Measurements from ENCODE around the gene ESPNL.

ESPNL gene

DNA sequence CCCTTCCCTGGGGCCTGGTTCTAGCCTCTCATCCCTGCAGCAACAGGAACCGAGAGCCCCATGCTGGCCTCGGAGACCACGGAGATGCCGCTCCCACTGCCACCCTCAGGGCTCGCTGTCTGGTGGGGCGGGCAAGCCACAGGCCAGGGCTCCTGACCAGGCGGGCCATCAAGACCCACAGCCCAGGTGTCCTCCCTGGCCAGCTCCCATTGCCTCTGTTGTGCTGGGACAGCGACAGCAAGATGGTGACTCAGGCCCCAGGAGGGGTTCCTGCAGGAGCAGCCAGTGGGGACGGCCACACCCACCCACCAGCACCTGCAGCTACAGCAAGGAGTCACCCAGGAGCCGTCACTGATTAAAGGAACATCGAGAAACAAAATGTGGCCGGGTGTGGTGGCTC lies 45.7 kb downstream of the ESPNL start:
- no peaks in the 10 kb centered on the region for H3K9me3 Mint-ChIP-seq
- DNase-seq (no peak), ATAC-seq (no peak)
- no peak overlapping the region for H3K4me3 Mint-ChIP-seq
- peaks cover 18% of the 10 kb centered on the region for H3K4me1 Mint-ChIP-seq
- no peaks in the 10 kb centered on the region for H3K27me3 Mint-ChIP-seq
- no peak overlapping the region for H3K27ac Mint-ChIP-seq

DNA sequence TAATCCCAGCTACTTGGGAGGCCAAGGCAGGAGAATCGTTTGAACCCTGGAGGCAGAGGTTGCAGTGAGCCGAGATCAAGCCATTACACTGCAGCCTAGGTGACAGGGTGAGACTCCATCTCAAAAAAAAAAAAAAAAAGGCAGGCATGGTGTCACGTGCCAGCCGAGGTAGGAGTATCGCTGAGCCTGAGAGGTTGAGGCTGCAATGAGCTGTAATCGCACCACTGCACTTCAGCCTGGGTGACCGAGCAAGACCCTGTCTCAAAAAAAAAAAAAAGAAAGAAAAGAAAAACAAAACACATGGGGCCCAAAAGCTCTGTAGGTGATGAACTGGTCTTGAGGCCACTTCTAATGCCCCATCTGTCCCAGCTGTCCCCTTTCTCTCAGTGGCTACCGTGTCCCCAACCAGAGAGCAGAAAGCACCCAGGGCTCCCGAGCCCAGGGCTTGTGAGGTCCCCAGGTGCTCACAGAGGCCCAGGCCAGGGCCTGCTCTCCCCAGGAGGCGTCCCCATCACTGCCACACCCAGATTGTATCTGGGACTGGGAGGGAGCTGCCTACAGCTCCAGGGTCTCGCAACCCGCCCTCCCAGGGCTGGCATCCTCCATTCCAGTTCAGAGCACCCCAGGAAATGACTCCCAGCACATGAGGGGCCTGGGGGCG lies 46.9 kb downstream of the ESPNL start:
- Mint-ChIP-seq H3K4me3 (no peak overlapping the region), H3K4me1 (peaks cover 8% of the 10 kb centered on the region), H3K9me3 (no peaks in the 10 kb centered on the region), H3K27ac (no peak overlapping the region), H3K27me3 (no peaks in the 10 kb centered on the region)
- DNase-seq (no peak), ATAC-seq (no peak)

DNA sequence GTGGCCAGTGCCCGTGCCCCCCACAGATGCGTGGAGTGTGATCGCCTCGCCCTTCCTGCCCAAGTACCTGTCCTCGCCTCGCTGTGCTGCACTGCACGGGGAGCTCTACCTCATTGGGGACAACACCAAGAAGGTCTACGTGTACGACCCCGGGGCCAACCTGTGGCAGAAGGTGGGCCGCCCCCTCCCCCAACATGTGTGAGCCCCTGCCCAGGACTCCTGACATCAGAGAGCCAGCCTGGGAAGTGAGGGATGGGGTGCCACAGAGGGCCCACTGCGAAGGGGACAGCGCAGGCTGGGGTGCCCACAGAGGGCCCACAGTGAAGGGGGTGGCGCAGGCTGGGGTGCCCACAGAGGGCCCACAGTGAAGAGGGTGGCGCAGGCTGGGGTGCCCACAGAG lies 48.8 kb downstream of the ESPNL start:
- DNase-seq, result no peak
- Mint-ChIP-seq H3K4me1 (peaks cover under 1% of the 10 kb centered on the region), H3K4me3 (no peak overlapping the region), H3K27ac (no peak overlapping the region), H3K9me3 (peaks cover 0 to 3% of the 10 kb centered on the region in 2 donors), H3K27me3 (no peaks in the 10 kb centered on the region)
- no peak for ATAC-seq

DNA sequence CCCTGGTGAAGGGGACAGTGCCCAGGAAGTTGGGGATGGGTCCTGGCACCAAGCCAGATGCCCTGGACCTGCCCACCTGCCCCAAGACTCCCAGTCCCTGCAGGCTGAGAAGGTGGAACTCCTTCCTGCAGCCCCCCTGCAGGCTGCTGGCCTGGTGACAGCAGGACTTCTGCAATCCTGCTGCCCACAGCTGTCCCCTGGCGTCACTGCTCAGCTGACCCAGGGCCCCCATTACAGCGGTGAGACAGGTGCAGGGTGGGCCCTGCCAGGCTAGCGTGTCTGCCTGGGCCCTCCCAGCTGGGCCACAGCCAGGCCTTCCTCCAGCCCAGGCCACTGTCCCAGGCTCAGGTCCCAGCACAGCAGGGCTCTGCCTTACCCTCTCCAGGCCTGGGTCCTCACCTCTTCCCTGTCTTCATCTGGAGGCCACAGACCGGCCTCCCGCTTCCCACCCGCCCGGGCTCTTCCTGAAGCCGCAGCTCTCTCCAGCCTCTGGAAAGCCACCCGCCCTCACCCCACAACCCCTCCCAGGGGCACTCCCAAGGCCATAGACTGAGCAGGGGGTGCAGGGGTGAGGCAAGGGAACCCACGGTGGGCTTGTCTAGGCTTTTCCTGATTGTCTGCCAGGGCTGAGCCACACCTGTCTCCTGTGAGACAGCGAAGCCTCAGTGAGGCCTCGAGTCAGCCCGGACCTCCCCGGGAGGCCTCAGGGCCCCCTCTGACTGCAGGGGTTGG lies 49.9 kb downstream of the ESPNL start:
- peak; percentile 21 for ATAC-seq
- H3K27me3 Mint-ChIP-seq, result no peaks in the 10 kb centered on the region
- no peak overlapping the region for H3K4me3 Mint-ChIP-seq
- peaks cover 0 to 10% of the 10 kb centered on the region in 2 donors for H3K9me3 Mint-ChIP-seq
- H3K27ac Mint-ChIP-seq, result no peak overlapping the region
- H3K4me1 Mint-ChIP-seq, result no peaks in the 10 kb centered on the region
- DNase-seq, result no peak

DNA sequence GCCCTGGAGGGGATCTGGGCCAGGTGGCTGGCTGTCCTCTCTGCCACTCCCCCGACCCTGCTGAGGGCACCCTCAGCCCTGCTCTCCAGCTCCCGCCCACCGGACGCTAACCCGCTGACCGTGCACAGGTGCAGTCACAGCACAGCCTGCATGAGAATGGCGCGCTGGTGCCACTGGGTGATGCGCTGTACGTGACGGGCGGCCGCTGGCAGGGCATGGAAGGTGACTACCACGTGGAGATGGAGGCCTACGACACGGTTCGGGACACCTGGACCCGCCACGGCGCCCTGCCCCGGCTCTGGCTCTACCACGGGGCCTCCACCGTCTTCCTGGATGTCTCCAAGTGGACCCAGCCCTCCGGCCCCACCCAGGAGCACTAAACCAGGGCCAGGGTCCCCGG lies 50.5 kb downstream of the ESPNL start:
- H3K27ac Mint-ChIP-seq, result no peak overlapping the region
- ATAC-seq, result no peak
- H3K4me3 Mint-ChIP-seq, result no peak overlapping the region
- no peaks in the 10 kb centered on the region for H3K4me1 Mint-ChIP-seq
- H3K9me3 Mint-ChIP-seq, result peaks cover 0 to 10% of the 10 kb centered on the region in 2 donors
- DNase-seq, result no peak
- H3K27me3 Mint-ChIP-seq, result no peaks in the 10 kb centered on the region

DNA sequence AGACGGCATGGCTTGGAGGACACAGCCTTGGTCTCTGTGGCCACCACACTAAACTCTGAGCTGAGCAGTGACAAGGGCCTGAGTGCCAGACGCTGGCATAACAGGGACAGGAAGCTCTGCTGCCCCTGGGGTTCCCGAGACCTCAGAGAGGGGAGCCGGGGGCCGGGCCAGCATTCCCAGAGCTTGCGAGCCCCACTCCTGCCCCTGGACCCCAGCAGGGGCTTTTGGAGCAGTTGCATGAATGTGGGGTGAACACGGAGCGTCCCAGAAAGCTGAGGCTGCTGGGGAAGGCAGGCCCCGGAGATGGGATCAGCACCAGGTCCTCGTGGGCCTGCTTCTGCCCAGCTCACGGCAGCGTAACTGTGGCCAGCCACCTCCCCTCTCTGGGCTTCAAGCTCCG lies 51.1 kb downstream of the ESPNL start:
- Mint-ChIP-seq H3K27ac (no peak overlapping the region), H3K27me3 (no peaks in the 10 kb centered on the region), H3K9me3 (peaks cover 0 to 10% of the 10 kb centered on the region in 2 donors), H3K4me1 (no peaks in the 10 kb centered on the region), H3K4me3 (no peak overlapping the region)
- no peak for DNase-seq
- ATAC-seq, result no peak

DNA sequence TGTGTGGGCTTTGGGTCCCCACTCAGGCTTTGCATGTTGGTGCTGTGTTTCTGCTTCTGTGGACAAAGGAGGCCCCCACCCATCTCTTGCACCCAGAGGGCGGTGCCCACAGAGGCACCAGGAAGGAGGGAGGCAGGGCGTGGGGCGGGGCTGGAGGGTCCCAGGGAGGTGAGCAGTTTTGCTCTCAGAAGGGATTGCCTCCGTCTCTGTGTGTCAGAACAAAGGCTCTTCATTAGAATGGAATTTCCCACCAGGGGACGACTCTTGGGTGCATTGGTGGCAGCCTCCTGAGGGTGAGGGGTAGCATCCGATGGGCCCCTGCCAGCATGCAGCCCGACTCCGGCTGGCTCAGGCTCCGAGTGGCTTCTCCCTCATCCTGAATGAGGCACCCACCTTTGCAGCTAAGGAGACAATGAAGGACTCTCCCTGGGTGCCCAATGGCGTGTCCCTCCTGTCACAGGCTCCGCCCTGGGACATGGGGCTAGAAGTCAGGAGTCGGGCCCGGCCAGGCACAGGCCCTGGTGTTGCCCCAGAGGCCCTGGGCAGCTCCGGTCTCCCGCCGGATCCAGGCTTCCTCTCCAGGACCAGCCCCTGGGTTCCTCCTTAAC lies 51.6 kb downstream of the ESPNL start:
- no peaks in the 10 kb centered on the region for H3K27me3 Mint-ChIP-seq
- DNase-seq (no peak), ATAC-seq (no peak)
- H3K27ac Mint-ChIP-seq, result no peak overlapping the region
- H3K4me3 Mint-ChIP-seq, result no peak overlapping the region
- H3K9me3 Mint-ChIP-seq, result peaks cover 0 to 10% of the 10 kb centered on the region in 2 donors
- H3K4me1 Mint-ChIP-seq, result no peaks in the 10 kb centered on the region

DNA sequence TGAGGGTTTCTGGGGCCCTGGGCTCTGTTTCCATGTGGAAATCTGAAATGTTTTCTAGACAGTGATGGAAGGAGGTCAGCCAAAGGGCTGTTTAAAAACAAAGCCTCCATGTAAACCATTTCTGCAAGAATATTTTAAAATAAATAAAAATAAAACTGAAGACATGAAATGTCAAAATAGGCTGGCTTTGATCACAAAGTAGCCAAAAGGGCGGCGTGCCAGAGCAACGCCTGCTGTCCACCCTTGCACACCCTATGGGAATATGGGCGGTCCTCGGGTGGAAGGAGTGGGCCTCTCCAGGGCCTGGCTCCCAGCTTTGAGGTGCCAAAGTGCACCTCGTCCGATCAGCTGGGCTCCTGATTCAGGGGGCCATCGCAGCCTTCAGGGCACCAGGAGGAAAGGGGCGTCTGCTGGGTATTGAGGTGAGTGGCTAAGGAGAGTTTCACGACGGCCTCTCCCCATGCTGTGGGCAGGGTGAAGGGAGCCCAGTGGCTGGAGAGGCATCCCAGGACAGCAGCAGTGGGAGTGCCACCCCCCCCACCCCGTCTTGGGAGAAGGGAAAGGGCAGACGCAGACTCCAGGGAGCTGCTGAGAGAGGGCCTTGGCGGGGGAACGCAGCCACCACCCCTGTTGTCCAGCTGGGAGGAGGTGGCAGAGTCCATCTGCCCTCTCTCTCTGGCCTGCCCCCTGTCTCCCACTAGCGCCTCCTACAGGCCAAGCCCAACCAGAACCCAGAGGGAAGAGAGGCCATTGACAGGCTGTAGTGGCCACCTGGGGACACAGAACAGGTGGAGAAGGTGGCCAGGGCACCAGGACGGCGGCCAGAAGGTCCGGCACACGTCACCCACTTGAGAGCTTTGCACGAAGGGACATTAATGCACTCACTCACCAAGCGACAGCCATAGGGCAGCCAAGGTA lies 52.9 kb downstream of the ESPNL start:
- H3K4me3 Mint-ChIP-seq, result no peak overlapping the region
- H3K27me3 Mint-ChIP-seq, result no peaks in the 10 kb centered on the region
- peak overlapping the region in 1 of 2 donors; percentile 80 for H3K27ac Mint-ChIP-seq
- DNase-seq (no peak), ATAC-seq (no peak)
- H3K4me1 Mint-ChIP-seq, result no peaks in the 10 kb centered on the region
- peaks cover 0 to 10% of the 10 kb centered on the region in 2 donors for H3K9me3 Mint-ChIP-seq

DNA sequence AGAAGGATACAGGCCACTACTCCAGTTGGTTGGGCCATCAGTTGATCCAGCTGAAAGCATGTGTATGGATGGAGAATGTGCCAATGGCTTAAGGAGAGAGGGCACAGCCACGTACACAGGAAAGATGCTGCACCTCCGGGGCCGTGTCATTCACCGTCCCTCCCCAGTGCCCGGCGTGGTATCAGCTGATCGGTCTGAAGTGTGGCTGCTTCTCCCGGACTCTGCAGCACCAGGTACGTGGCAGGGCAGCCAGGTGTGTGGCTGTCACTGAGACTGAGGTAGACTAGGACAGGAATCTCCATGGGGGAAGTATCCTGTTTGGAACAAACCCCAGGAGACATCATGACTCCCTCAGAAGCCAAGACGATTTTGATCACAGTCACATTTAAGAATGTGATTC lies 54.4 kb downstream of the ESPNL start:
- H3K4me1 Mint-ChIP-seq, result peaks cover 6% of the 10 kb centered on the region
- no peak overlapping the region for H3K4me3 Mint-ChIP-seq
- no peak overlapping the region for H3K27ac Mint-ChIP-seq
- DNase-seq (no peak), ATAC-seq (no peak)
- peaks cover 0 to 10% of the 10 kb centered on the region in 2 donors for H3K9me3 Mint-ChIP-seq
- peaks cover 7% of the 10 kb centered on the region for H3K27me3 Mint-ChIP-seq

DNA sequence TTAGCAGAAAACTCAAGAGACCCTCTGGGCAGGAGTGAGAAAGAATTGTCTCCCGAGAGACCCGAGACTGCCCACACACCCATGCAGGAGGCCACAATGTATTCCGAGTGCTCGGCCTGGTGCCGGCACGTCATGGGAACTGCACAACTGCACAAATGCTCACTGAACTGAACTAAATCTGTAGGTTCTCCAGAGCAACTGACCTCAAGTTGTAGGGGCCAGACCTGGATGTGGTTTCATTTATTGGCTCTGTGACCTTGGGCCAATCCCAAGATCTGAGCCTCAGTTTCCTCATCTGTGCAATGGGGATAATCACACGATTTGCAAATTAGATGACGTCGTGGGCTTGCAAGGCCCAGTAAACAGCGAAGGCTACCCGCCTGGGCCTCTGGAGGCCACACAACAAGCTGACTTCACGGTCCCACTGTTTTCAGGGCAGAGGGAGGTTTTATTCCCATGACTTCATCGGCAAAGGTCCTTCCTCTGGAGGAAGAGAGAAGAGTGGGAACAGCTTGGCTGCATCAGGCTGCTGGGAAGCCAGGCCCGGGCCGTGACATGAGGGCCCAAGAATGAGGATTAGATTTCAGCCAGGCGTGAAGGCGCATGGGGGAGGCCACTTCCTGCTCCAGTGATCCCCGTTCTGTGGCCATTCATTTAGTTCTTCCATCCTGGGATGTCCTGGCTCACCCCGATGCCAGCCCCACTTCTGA lies 55.1 kb downstream of the ESPNL start:
- Mint-ChIP-seq H3K27ac (no peak overlapping the region), H3K4me3 (no peak overlapping the region), H3K27me3 (peaks cover 13% of the 10 kb centered on the region), H3K4me1 (peaks cover 12% of the 10 kb centered on the region), H3K9me3 (peaks cover 0 to 10% of the 10 kb centered on the region in 2 donors)
- ATAC-seq (no peak), DNase-seq (no peak)

DNA sequence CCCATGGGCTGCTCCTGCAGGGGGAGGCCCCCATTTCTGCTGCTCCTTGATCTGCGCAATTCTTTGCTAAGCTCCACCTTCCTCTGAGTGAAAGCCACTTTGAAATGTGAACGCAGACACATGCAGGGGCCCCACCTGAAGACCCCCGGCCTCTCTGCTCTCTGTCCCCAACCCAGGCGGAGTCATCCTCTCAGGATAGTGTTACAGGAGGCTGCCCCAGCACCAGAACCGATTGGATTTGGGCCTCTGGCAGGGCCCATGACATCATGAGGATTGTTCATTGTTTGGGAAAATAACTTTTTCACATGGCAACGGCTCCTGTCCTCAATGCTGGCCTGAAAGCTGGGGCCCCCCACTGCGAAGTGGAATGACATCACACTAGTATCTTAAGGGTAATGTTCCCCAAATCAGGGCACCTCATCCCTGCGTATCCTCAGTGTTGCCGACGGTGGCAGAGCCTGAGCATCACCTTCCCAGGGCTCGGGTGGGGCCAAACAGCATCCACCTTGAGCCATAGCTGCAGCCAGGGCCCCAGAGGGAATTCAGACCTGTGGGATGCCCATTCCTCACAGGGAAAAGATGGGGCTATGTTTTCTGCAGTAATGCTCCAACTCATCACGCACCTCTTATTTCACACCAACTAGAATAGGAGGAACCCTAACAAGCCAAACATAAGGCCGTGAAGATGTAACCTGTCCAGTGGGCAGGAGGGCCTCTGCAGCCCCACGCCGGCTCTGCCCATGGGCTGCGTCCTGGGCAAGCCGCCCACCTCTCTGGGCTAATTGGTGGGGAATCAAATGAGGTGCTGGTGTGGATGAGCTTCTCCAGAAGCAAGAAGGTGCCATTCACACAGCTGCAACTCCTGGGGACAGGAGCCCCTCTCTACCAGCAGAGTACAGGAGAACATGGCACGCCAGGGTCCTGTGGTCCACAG lies 55.9 kb downstream of the ESPNL start:
- Mint-ChIP-seq H3K9me3 (peaks cover 0 to 10% of the 10 kb centered on the region in 2 donors), H3K27me3 (peaks cover 22% of the 10 kb centered on the region), H3K27ac (no peak overlapping the region), H3K4me3 (no peak overlapping the region), H3K4me1 (peaks cover 19% of the 10 kb centered on the region)
- ATAC-seq, result no peak
- no peak for DNase-seq

DNA sequence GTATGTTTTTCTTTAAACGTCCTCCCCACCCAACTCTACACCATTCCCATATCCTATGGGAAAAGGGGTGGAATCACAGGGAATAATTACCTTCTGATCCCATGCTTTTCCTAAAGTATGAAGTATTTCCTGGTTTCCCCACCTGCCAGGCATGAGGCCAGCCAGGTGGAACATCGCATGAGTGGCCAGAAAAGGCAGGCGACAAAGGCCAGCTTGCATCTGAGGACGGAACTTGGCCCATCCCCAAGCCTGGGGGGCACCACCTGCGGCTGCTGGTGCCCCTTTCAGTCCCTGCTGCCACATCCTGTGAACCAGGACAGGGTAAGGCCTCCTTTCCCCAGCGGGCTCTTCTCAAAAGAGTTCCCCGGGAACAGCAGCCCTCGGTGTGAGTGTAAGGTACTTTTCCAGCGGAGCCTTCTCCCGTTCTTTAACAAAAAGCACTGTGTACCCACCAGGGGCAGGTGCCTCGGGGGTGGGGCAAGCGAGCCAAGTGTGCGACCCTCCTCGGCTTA lies 57.4 kb downstream of the ESPNL start:
- Mint-ChIP-seq H3K27me3 (peaks cover 37% of the 10 kb centered on the region), H3K27ac (no peak overlapping the region), H3K9me3 (peaks cover 0 to 10% of the 10 kb centered on the region in 2 donors), H3K4me3 (no peak overlapping the region), H3K4me1 (peaks cover 19% of the 10 kb centered on the region)
- DNase-seq (no peak), ATAC-seq (no peak)

DNA sequence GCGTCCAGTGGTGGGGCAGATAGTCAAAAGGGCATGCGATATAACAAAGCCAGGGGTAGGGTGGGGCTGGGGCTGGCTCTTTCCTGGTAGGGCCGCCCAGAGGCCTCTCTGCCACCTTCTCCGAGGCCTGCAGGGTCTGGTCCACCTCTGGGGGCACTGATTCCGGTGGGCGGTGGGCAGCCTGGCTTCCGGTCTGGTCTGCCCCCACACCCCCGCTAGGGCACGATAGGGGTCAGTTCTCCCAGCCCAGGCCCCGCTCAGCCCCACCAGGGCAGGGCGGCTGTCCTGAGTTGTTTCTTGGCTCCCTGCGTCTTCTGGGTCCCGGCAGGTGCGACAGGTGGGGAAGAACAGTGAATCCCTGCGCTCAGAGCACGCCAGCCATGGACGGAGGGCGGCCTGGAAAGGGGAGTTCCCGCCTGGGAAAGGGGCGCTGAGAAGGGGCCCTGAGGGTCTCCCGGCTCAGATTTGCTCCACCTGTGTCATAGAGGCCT lies 57.9 kb downstream of the ESPNL start:
- peak overlapping the region; percentile 45 to 54 for H3K4me3 Mint-ChIP-seq
- H3K27me3 Mint-ChIP-seq, result peaks cover 42% of the 10 kb centered on the region
- H3K4me1 Mint-ChIP-seq, result peaks cover 19% of the 10 kb centered on the region

More for the DNA sequence above, 57.9 kb downstream of the ESPNL start:
- DNase-seq, result no peak
- ATAC-seq, result no peak
- H3K27ac Mint-ChIP-seq, result no peak overlapping the region
- H3K9me3 Mint-ChIP-seq, result peaks cover 0 to 10% of the 10 kb centered on the region in 2 donors
